Stimulated activated CD4-positive, alpha-beta T cell treated with anti-CD3 and anti-CD28 coated beads, Interleukin-4, amount 100 ng/mL, for 48 hours (primary cell): ENCODE data around the gene SINHCAF.
"Not testable (repeated sequence)": the region's sequence is repeated elsewhere in the genome, so short reads cannot be mapped to it uniquely, and the experiment has no call there.

Experiments used
- DNase-seq, 2 donors: peaks; one replicate each; pipeline ENCODE4 v3.0.0-alpha.2; 2020; ENCODE audit warnings: low read depth in 2 of 2

The SINHCAF gene

DNA sequence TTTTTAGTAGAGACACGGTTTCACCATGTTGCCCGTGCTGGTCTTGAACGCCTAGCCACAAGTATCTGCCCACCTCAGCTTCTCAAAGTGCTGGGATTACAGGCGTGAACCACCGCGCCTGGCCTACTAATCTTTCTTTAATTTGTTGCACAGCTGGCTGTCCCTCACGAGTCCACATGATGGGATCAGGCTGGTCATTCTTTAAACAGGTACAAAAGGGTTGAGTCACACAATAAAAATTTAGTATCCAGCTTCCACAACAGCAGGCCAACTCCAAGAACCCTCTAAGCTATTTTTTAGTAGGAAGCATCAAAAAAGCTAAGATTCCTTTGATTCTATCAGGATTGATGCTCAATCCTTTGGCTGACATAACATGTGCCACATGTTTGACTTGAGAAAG is 17.8 kb downstream of the SINHCAF start:
- no peak for DNase-seq

DNA sequence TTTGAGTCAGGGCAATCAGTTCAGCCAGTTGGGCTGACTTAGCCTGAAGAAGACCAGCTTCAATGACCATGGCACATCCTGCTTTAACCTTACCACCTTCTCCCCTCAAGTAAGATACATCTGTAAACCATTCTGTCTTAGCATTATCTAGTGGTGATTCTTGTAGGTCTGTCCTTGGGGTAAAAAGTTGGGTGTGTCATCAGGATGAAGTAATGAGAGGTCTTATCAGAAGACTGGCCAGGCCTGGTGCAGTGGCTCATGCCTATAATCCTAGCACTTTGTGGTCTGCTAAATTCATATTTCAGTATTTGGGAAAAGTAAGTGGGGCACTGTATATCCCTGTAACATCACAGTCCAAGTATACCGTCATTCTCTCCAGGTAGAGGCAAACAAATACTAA is 19.1 kb downstream of the SINHCAF start:
- no peak for DNase-seq

DNA sequence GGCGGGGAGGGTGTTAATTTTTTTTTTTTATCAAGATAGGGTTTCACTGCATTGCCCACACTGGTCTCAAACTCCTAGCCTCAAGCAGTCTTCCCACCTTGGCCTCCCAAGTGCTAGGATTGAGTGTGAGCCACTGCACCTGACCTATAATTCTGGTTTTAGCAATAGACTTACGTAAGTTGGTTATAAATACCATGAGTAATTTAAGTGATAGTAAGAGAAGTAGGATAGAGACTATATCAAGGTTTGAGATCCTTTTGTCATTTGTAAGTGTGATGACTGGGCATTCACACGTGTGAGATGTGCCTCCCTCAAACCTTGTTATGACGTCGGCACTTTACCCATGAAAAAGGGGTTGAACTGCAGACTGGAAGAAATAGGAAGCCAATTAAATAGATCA is 22.5 kb downstream of the SINHCAF start:
- DNase-seq = no peak

DNA sequence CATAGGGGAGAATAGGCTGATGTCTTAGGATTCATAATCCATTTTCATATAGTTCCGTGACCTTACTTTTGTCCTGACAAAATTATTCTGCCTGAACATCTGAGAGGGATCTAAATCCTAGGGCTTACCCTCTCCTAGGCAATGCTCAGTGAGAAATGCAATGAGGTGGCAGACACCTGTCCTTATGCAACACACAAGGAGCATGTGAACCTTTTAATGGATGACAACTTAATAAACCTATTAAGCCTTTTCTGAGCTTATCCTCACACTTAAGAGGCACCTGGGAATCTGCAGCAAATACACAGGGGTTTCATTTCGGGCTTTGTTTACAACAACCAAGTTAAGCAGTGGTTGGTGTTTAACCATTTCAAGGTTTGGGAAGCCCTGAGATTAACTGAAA is 24.6 kb downstream of the SINHCAF start:
- DNase-seq = no peak

DNA sequence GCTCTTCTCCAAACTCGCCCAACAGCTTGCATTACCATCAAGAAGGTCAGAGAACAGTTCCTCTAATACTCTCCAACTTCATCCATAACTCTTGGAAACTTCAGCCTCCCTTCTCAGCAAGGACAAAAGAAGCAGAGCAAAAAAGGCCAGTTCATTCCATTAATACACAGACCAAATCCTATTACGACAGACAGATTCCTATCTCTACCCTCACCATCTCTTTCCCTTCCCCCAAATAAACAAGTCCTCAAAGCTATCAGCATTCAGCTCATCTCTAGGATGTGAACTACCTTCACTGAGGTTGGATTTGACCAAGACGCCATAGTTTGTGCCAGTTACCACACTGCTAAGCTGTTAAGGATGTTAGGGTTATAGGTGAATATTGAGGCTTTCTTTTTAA is 25.2 kb downstream of the SINHCAF start:
- DNase-seq = no peak

DNA sequence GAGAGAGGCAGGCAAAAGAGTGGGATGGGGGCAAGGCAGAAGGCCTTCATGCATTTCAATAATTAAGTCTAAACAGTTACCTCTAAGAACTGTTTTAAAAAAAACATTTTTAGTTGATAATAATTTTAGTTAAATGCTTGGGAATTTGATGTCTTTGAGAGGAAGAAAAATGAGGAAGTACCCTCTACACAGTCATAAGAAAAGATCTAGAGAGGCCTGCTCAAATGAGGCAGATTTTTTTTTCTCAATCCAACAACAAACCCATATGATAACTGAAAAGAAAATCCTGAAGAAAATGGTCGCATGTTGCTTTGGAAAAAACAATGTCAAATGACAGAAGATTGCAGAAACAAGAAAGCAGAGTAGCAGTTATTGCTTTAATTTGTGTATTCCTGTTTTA is 25.6 kb downstream of the SINHCAF start:
- no peak for DNase-seq

DNA sequence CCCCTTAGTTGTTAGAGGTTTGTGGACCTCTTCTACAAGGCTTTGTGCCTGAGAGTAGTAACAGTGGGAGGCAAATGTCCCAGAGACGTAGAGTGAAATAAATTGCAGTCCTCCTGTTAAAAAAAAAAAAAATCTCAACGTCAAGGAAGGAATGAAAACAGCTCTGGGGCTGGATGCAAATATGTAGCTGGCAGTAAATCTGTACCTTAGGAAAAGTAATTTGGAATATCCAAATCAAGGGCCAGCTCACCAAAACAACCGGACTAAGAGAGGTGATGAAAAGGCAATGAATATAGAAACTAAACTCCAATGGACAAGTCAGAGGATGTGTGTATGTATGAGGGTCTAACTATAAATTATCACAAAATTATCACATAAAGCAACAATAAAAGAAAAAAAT is 27.0 kb downstream of the SINHCAF start:
- DNase-seq = no peak

DNA sequence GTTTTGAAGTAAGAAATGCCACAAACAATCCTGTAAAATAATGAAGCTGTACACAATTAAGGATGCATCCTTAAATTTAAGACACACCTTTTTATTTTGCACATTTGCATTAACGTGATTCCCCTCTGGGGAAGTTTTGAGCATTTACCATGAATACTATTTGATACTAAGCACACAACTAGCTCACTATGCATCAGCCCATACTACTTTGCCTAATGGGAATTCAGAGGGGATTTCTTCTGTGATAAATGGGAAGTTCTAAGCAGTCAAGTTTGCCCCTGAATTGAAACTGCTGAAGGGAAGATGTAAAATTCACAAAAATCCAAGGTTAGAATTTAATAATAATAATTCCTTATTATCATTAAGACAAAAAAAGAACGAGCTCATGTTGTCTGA is 27.4 kb downstream of the SINHCAF start:
- DNase-seq = no peak

DNA sequence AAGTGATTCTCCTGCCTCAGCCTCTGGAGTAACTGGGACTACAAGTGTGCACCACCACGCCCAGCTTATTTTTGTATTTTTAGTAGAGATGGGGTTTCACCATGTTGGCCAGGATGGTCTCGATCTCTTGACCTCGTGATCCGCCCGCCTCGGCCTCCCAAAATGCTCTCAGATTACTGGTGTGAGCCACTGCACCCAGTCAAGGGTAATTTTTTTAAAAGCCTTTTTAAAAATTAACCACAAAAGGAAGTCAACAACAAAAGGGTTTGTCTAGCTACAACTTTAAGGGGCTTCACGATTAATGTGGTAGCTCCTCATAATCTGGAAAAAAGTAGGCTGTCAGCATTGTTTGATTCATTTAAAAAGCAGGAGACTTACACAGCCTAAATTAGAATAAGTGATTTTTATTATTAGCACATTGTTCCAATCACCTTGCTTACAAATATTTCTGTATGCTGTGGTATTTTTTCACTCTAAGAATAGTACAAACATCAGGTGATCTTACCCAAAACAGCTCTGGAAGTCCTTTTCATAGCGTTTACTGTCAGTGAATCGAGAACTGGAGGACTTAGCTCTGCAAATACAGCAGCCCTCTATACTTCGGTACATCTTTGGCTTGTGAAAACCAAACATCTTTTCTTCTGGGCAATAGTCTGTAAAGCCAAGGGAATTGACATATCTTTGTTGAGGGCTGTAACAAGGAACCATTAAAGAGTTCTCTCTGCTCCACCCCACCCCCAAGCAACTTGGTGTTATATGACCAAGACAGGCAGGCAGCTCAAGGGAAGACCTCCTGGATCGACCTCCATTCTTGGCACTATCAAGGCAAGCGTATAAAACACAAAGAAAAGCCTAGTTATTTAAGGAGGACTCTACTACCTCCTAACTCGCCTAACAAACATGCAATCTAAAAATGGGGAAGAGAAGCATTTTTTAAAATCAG is 28.1 kb downstream of the SINHCAF start:
- no peak for DNase-seq

DNA sequence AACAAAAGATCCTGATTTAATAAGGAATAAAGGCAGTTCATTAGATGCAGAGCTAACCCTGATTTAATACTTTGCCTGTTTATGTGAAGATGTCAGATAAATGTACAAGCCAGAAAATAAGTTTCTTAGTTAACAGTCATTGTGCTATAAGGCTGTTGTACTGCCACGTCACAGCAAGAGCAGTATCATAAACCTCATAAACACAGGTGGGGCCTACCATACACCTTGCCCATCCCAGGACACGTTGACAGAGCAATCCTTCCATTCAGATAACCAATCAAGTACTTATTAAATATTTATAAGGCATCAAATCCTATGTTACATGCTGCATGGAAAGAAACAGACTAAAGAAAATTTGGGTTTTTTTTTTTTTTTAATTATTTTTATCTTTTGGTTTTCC is 36.5 kb downstream of the SINHCAF start:
- DNase-seq = no peak

DNA sequence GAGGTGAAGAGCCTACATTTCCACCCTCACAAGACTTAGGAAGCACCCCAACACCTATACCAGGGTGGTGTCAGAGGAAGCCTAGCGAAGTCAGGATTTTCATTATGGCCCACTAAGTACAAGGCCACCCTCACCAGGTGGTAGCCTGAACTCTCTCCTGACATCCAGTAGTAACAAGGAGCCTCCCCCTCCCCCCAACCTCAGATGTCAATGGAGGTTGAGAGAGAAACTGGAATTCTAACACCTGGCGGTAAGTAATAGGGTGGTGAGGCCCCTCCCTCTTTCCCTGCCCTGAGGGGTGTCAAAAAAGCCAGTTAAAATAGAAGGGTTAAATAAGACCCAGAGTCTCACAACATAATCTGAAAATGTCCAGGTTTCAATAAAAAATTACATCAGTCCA is 37.6 kb downstream of the SINHCAF start:
- no peak for DNase-seq

DNA sequence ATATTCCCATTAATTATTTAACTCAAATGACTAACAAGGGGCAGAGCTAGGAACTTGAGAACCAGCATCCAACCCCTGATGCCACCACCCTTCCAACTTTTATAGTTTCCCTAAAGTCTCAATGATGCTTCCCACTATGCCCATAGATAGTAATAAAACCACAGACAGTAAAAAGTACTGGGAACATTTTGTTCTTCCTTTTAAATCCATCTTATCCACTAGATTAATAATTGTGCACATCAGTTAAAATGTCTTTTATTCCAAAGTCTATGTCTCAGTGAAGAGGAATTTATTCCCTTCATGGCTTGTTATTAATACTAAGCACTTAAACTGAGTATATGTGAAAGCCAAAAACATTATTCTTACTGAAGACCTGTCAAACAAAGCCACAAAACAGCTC is 45.8 kb downstream of the SINHCAF start:
- DNase-seq = no peak

DNA sequence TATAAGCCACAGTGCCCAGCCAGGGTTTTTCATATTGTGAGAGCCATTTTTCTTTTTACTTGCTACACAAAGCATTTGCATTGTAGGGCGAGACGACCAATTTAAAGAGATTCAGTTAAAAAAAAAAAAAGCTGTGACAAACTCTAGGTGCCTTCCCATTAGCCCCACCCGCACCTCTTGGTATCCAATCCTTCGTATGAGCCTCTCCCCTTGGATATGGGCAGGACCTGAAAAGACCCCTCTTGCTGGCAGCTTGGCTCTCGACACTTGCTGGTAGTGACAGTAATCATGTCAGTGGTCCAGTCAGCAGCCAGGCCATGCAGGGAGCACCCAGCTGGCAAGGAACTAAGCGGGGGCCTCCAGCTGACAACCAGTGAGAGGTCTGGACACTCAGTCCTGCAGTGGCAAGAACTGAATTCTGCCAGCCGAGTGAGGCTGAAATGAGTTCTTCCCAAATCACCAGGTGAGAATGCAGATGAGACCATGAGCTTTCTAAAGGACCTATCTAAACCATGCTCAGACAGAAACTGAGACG is 46.5 kb downstream of the SINHCAF start:
- DNase-seq = no peak

DNA sequence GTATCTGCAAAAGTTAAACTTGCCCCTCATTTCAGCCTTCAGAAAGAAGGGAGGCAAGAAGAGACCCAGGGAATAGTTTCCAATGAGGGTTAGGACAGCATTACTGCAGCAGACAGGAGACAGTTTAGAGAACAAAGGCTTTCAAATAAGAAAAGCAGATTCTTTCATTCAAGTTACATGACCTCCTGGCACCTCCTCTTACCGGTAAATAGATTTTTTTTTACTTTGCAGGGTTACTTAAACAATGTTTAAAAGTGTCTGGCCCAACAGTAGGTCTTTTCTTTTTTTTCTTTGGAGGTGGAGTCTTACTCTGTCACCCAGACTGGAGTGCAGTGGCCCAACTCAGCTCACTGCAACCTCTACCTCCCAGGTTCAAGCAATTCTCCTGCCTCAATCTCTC is 47.1 kb downstream of the SINHCAF start:
- no peak for DNase-seq

DNA sequence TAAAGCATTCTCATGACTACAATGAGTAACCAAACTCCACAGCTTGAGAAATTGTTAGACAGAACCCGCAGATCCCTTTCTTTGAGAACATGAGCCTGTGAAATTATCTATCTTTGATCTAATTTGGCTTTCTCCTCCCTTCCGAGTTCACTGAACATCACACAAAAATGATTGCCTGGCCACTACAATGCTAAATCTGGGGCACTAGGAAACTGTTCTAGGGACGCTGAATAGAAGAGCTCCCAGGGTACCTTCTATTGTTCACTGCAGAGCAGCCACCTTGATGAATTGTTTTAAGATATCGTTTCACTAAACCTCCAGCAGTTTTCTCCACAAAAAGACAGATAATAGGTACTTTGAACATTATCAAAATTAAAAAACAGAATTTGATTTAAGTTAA is 47.5 kb downstream of the SINHCAF start:
- no peak for DNase-seq

DNA sequence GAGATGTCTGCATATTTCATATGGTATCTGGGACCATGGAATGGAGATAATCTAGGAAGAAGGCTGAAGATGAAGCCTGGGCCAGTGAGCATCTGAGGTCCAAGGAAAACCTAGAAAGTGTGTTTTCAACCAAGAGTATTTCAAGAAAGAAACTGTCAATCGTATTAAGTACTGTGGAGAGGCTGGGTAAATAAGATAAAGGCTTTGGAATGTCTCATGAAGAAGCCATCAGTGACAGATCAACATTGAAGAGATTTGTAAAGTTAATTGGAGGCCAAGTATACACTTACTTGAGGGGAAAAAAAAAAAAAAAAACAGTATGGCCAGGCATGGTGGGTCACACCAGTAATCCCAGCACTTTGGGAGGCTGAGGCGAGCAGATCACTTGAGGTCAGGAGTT is 48.9 kb downstream of the SINHCAF start:
- no peak for DNase-seq

DNA sequence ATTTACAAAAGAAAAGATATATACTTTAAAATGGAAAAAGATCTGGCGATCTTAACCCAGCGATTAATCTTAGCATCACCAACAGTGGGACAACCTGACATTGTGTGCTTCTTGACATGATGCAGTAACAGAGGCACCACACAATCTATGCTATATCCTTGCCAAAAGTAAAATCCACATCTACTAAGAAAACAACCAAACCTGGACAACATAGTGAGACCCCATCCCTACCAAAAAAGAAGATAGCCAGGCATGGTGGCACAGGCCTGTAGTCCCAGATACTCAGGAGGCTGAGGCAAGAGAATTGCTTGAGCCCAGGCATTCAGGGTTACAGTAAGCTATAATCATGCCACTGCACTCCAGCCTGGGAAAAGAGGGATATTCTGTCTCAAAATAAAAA is 50.5 kb downstream of the SINHCAF start:
- DNase-seq = no peak

DNA sequence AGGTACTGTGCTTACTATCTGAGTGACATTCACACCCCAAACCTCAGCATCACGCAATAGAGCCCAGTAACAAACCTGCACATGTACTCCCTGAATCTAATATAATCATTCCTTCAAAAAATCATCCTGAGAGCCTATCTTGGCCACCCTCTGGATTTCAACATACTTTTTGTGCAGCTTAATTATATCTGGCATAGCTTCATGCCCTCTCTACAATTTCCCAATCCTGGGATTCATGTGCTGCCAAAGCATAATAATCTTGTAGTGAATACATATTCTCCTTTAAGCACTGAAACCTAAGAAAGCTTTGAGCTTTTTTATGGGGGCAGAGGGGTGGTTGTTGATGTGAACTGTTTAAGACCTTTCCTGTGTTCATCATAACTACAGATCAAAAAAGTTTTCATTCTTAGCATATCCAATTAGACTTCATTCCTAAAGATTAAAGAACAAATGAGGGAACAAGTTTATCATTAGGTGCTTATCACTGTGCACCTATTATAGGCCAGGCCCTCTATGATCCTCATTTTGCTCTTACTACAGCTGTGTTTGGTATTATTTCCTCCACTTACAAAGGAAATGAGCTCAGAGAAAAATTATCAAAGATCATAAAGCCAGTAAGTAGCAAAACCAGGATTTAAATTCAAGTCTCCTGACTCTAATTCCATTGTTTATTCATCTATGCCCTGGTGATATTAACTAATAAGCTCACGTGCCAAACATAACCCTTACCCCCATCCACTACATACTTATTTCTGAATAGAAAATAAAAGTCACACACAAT is 51.2 kb downstream of the SINHCAF start:
- DNase-seq = no peak

DNA sequence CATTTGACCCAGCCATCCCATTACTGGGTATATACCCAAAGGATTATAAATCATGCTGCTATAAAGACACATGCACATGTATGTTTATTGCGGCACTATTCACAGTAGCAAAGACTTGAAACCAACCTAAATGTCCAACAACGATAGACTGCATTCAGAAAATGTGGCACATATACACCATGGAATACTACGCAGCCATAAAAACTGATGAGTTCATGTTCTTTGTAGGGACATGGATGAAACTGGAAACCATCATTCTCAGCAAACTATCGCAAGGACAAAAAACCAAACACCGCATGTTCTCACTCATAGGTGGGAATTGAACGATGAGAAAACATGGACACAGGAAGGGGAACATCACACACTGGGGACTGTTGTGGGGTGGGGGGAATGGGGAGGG is 52.2 kb downstream of the SINHCAF start:
- not testable (repeated sequence) for DNase-seq

DNA sequence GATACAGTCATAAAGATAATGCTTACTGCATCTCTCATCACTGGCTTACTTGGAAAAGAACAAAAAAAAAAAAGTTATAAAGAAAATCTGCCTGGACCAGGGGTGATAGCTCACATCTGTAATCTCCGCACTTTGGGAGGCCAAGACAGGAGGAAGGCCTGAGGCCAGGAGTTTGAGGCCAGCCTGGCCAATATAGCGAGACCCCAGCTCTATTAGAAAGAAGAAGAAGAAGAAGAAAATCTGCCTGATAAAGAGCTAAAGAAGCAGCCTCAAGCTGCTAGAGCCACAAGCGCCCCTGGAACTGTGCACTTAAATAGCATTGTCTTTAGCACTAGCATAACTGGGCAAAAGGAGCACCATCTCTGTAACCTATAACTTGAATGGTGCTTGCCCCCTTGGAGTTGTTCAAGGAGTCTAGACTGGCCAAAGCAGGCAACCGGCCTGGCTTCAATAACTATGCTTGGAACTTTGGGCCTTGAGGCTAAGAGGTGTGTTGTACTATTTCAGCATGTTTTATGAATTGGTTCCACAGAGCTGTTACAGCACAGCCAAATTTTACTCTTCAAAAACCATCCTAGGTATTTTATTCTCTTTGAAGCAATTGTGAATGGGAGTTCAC is 53.2 kb downstream of the SINHCAF start:
- no peak for DNase-seq

DNA sequence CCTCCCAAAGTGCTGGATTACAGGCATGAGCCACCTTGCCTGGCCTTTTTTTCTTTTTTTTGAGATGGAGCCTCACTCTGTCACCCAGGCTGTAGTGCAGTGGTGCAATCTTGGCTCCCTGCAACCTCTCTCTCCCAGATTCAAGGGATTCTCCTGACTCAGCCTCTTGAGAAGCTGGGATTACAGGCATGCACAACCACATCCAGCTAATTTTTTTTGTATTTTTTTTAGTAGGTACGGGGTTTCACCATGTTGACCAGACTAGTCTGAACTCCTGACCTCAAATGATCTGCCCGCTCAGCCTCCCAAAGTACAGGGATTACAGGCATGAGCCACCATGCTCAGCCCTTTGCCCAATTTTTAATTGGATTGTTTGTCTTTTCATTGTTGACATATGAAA is 58.0 kb downstream of the SINHCAF start:
- DNase-seq = no peak

DNA sequence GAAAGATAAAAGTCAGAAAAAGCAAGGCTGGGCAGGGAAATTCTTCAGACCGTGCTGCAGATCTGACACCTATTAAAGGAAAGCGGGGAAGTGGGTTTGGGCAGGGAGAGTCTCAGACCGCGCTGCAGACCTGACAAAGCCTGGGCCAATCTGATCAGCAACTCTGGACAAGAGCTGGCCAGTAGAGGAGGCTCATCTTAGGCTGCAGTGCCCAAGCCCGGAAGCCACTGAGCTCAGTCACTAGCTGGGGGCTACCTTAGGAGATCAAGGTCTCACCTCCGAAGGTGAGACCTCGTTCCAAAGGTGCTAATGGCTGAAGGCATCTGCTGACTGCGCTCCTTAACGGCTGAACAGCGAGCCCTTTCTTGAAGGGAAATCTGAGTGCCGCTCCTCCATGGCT is 60.2 kb downstream of the SINHCAF start:
- DNase-seq = no peak
